ENCODE measurements around the gene KIF25.

The KIF25 gene

GRCh38 chr6:168024951-168025510 is 27.6 kb downstream of the KIF25 start:
- H3K9ac ChIP-seq (ENCODE audit: low read depth, low read length): no peak overlapping the region
- no peaks in the 10 kb centered on the region for H3K9me3 ChIP-seq (ENCODE audit: control insufficient read depth, insufficient read depth, low read length)
- no peaks in the 10 kb centered on the region for H3K4me1 ChIP-seq (ENCODE audit: insufficient read depth, low read length)
- no peaks in the 10 kb centered on the region for H3K36me3 ChIP-seq (ENCODE audit: insufficient read depth, low read length)

- Histone ChIP-seq H3K9ac (ENCODE audit: low read depth, low read length) (no peak overlapping the region), H3K36me3 (ENCODE audit: insufficient read depth, low read length) (no peaks in the 10 kb centered on the region), H3K9me3 (ENCODE audit: control insufficient read depth, insufficient read depth, low read length) (no peaks in the 10 kb centered on the region), H3K4me1 (ENCODE audit: insufficient read depth, low read length) (peaks cover 1% of the 10 kb centered on the region; the same call in 1 of the 2 replicates)
These were observed 28.6 kb downstream of the KIF25 start for GRCh38 chr6:168025831-168026710.

GRCh38 chr6:168026925-168027324 is 29.5 kb downstream of the KIF25 start:
- H3K36me3 ChIP-seq (ENCODE audit: insufficient read depth, low read length): no peaks in the 10 kb centered on the region
- no peak overlapping the region for H3K9ac ChIP-seq (ENCODE audit: low read depth, low read length)
- H3K9me3 ChIP-seq (ENCODE audit: control insufficient read depth, insufficient read depth, low read length): no peaks in the 10 kb centered on the region
- peaks cover 5% of the 10 kb centered on the region; the same call in 1 of the 2 replicates for H3K4me1 ChIP-seq (ENCODE audit: insufficient read depth, low read length)

GRCh38 chr6:168027521-168027920 is 30.1 kb downstream of the KIF25 start:
- Histone ChIP-seq H3K4me1 (ENCODE audit: insufficient read depth, low read length) (peaks cover 5% of the 10 kb centered on the region; the same call in 1 of the 2 replicates), H3K36me3 (ENCODE audit: insufficient read depth, low read length) (no peaks in the 10 kb centered on the region), H3K9ac (ENCODE audit: low read depth, low read length) (no peak overlapping the region), H3K9me3 (ENCODE audit: control insufficient read depth, insufficient read depth, low read length) (no peaks in the 10 kb centered on the region)

GRCh38 chr6:168028181-168028580 is 30.7 kb downstream of the KIF25 start:
- Histone ChIP-seq H3K9me3 (ENCODE audit: control insufficient read depth, insufficient read depth, low read length) (no peaks in the 10 kb centered on the region), H3K9ac (ENCODE audit: low read depth, low read length) (no peak overlapping the region), H3K36me3 (ENCODE audit: insufficient read depth, low read length) (no peaks in the 10 kb centered on the region), H3K4me1 (ENCODE audit: insufficient read depth, low read length) (peaks cover 5% of the 10 kb centered on the region; the same call in 1 of the 2 replicates)

GRCh38 chr6:168029459-168030217 is 32.2 kb downstream of the KIF25 start:
- peaks cover 5% of the 10 kb centered on the region; the same call in 1 of the 2 replicates for H3K4me1 ChIP-seq (ENCODE audit: insufficient read depth, low read length)

GRCh38 chr6:168030218-168030746 is 32.8 kb downstream of the KIF25 start:
- Histone ChIP-seq H3K9ac (ENCODE audit: low read depth, low read length) (no peak overlapping the region), H3K9me3 (ENCODE audit: control insufficient read depth, insufficient read depth, low read length) (no peaks in the 10 kb centered on the region), H3K4me1 (ENCODE audit: insufficient read depth, low read length) (peaks cover 5% of the 10 kb centered on the region; the same call in 1 of the 2 replicates), H3K36me3 (ENCODE audit: insufficient read depth, low read length) (no peaks in the 10 kb centered on the region)

More at GRCh38 chr6:168029459-168030217, 32.2 kb downstream of the KIF25 start:
- Histone ChIP-seq H3K9ac (ENCODE audit: low read depth, low read length) (no peak overlapping the region), H3K9me3 (ENCODE audit: control insufficient read depth, insufficient read depth, low read length) (no peaks in the 10 kb centered on the region), H3K36me3 (ENCODE audit: insufficient read depth, low read length) (no peaks in the 10 kb centered on the region)

GRCh38 chr6:168030908-168031307 is 33.4 kb downstream of the KIF25 start:
- peaks cover 7% of the 10 kb centered on the region; the same call in 1 of the 2 replicates for H3K4me1 ChIP-seq (ENCODE audit: insufficient read depth, low read length)
- no peaks in the 10 kb centered on the region for H3K36me3 ChIP-seq (ENCODE audit: insufficient read depth, low read length)
- H3K9ac ChIP-seq (ENCODE audit: low read depth, low read length): no peak overlapping the region
- no peaks in the 10 kb centered on the region for H3K9me3 ChIP-seq (ENCODE audit: control insufficient read depth, insufficient read depth, low read length)

GRCh38 chr6:168031411-168031971 is 34.0 kb downstream of the KIF25 start:
- Histone ChIP-seq H3K4me1 (ENCODE audit: insufficient read depth, low read length) (peaks cover 9% of the 10 kb centered on the region; the same call in 1 of the 2 replicates), H3K9me3 (ENCODE audit: control insufficient read depth, insufficient read depth, low read length) (no peaks in the 10 kb centered on the region), H3K9ac (ENCODE audit: low read depth, low read length) (no peak overlapping the region), H3K36me3 (ENCODE audit: insufficient read depth, low read length) (no peaks in the 10 kb centered on the region)

- Histone ChIP-seq H3K4me1 (ENCODE audit: insufficient read depth, low read length) (peaks cover 9% of the 10 kb centered on the region; the same call in 1 of the 2 replicates), H3K9me3 (ENCODE audit: control insufficient read depth, insufficient read depth, low read length) (no peaks in the 10 kb centered on the region), H3K9ac (ENCODE audit: low read depth, low read length) (no peak overlapping the region), H3K36me3 (ENCODE audit: insufficient read depth, low read length) (no peaks in the 10 kb centered on the region)
These were observed 34.7 kb downstream of the KIF25 start for GRCh38 chr6:168032005-168032760.

GRCh38 chr6:168033791-168034190 is 36.3 kb downstream of the KIF25 start:
- no peaks in the 10 kb centered on the region for H3K36me3 ChIP-seq (ENCODE audit: insufficient read depth, low read length)
- peaks cover 8% of the 10 kb centered on the region; the same call in 1 of the 2 replicates for H3K9me3 ChIP-seq (ENCODE audit: control insufficient read depth, insufficient read depth, low read length)
- H3K4me1 ChIP-seq (ENCODE audit: insufficient read depth, low read length): peaks cover 9% of the 10 kb centered on the region; the same call in 1 of the 2 replicates

GRCh38 chr6:168034537-168034936 is 37.1 kb downstream of the KIF25 start:
- Histone ChIP-seq H3K4me1 (ENCODE audit: insufficient read depth, low read length) (peaks cover 9% of the 10 kb centered on the region; the same call in 1 of the 2 replicates), H3K36me3 (ENCODE audit: insufficient read depth, low read length) (no peaks in the 10 kb centered on the region), H3K9me3 (ENCODE audit: control insufficient read depth, insufficient read depth, low read length) (peaks cover 14% of the 10 kb centered on the region; the same call in 1 of the 2 replicates), H3K9ac (ENCODE audit: low read depth, low read length) (no peak overlapping the region)

More at GRCh38 chr6:168033791-168034190, 36.3 kb downstream of the KIF25 start:
- no peak overlapping the region for H3K9ac ChIP-seq (ENCODE audit: low read depth, low read length)

GRCh38 chr6:168035098-168035660 is 37.7 kb downstream of the KIF25 start:
- H3K9me3 ChIP-seq (ENCODE audit: control insufficient read depth, insufficient read depth, low read length): peaks cover 19% of the 10 kb centered on the region; the same call in 1 of the 2 replicates
- no peaks in the 10 kb centered on the region for H3K36me3 ChIP-seq (ENCODE audit: insufficient read depth, low read length)
- peaks cover 9% of the 10 kb centered on the region; the same call in 1 of the 2 replicates for H3K4me1 ChIP-seq (ENCODE audit: insufficient read depth, low read length)
- H3K9ac ChIP-seq (ENCODE audit: low read depth, low read length): peak overlapping the region; percentile 11; the same call in 1 of the 2 replicates

Measured in ES-I3 (cell line).